ENCODE measurements around the gene PKP4. TPM values are rescaled to one million over a fixed set of nuclear protein-coding genes. Genes with fewer than 3 reads are reported as not detected.

Gene PKP4
- total and polyA plus RNA-seq, 4 donors = 21.5 to 96.4 (median 32.8) TPM

DNA sequence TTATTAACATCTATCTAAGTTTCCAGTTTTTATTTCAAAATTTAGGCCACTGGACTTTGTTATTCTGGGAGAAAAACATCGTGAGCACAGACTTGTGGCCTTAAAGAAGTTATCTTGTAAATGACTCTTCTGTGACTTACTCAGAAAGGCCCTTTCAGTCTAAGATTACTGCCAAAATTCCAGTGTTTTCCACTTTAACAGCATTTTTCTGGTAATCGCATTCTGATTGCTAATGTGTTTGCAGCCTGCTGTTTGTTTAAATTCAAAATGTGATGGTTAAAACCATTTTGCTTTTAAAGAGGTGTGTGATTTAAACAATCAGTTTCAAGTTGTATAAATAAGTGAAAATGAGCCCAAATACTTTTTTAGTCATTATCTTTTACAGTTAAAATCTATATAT lies 201.6 kb downstream of the PKP4 start:
- Histone ChIP-seq H3K27me3 (ENCODE audit: control insufficient read depth in 3 of 3, insufficient read depth in 3 of 3, low read length in 2 of 3) (no peaks in the 10 kb centered on the region), H3K36me3 (ENCODE audit: control insufficient read depth in 4 of 4, insufficient read depth in 4 of 4, low read length in 4 of 4) (peaks cover 5 to 25% (median 21%) of the 10 kb centered on the region in 4 donors), H3K9me3 (ENCODE audit: control insufficient read depth in 4 of 4, insufficient read depth in 3 of 4, low read length in 3 of 4) (no peaks in the 10 kb centered on the region), H3K4me1 (ENCODE audit: control insufficient read depth in 5 of 5, insufficient read depth in 5 of 5, low read length in 5 of 5) (peaks cover 0 to 38% (median 7%) of the 10 kb centered on the region in 5 donors), H3K27ac (ENCODE audit: low read depth in 1 of 2, low read length in 1 of 2) (no peak overlapping the region), H3K4me3 (no peak overlapping the region), H3K9ac (ENCODE audit: insufficient read depth in 1 of 2, low read length in 2 of 2) (no peak overlapping the region)
- WGBS, 2 donors = 82 to 89% methylated on average over 2 of the region's 2 CpGs
- no peak for ATAC-seq (ENCODE audit: insufficient read depth, low FRiP score)
- TF ChIP-seq CTCF (IDR thresholded peaks at IDR 0.05; ENCODE audit: control extremely low read depth, extremely low read depth) = no peak
- peak in 2 of 3 donors; percentile 86 to 89 for DNase-seq

DNA sequence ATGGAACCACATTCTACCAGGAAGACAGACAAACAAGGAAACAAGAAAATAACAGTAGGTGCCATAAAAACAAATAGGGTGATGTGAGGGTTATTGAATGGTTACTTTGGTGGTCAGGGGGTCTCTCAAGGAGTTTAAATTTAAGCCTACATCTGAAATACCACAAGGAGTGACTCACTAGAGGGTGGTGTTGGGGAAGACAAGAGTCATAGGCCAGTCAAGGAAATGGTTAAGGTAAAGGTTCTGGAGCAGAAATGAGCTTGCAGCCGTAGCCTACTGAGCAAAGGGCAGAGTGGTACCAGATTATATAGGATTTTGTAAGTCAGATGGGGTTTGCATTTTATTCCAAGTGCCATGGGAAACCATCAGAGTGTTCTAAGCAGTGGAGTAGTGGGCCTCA lies 202.7 kb downstream of the PKP4 start:
- no peak for TF ChIP-seq CTCF (IDR thresholded peaks at IDR 0.05; ENCODE audit: control extremely low read depth, extremely low read depth)
- peaks cover 9 to 34% (median 31%) of the 10 kb centered on the region in 4 donors for H3K36me3 ChIP-seq (ENCODE audit: control insufficient read depth in 4 of 4, insufficient read depth in 4 of 4, low read length in 4 of 4)

GRCh38 chr2:158661231-158661630 lies 204.5 kb downstream of the PKP4 start:
- ATAC-seq (ENCODE audit: insufficient read depth, low FRiP score) = no peak
- WGBS, 2 donors = 91 to 97% methylated on average over 14 of the region's 14 CpGs

More for the DNA sequence above, 202.7 kb downstream of the PKP4 start:
- Histone ChIP-seq H3K27me3 (ENCODE audit: control insufficient read depth in 3 of 3, insufficient read depth in 3 of 3, low read length in 2 of 3) (no peaks in the 10 kb centered on the region), H3K9me3 (ENCODE audit: control insufficient read depth in 4 of 4, insufficient read depth in 3 of 4, low read length in 3 of 4) (no peaks in the 10 kb centered on the region), H3K9ac (ENCODE audit: insufficient read depth in 1 of 2, low read length in 2 of 2) (no peak overlapping the region), H3K4me3 (no peak overlapping the region), H3K27ac (ENCODE audit: low read depth in 1 of 2, low read length in 1 of 2) (no peak overlapping the region), H3K4me1 (ENCODE audit: control insufficient read depth in 5 of 5, insufficient read depth in 5 of 5, low read length in 5 of 5) (peaks cover 2 to 40% (median 7%) of the 10 kb centered on the region in 5 donors)
- DNase-seq (no peak), ATAC-seq (ENCODE audit: insufficient read depth, low FRiP score) (no peak)
- WGBS, 2 donors = 96 to 97% methylated on average over 1 of the region's 1 CpG

More at GRCh38 chr2:158661231-158661630, 204.5 kb downstream of the PKP4 start:
- no peak for TF ChIP-seq CTCF (IDR thresholded peaks at IDR 0.05; ENCODE audit: control extremely low read depth, extremely low read depth)
- H3K36me3 ChIP-seq (ENCODE audit: control insufficient read depth in 4 of 4, insufficient read depth in 4 of 4, low read length in 4 of 4) = peaks cover 9 to 35% (median 30%) of the 10 kb centered on the region in 4 donors
- no peak overlapping the region for H3K27ac ChIP-seq (ENCODE audit: low read depth in 1 of 2, low read length in 1 of 2)
- H3K4me3 ChIP-seq = no peak overlapping the region
- H3K9ac ChIP-seq (ENCODE audit: insufficient read depth in 1 of 2, low read length in 2 of 2) = no peak overlapping the region
- no peak for DNase-seq
- H3K9me3 ChIP-seq (ENCODE audit: control insufficient read depth in 4 of 4, insufficient read depth in 3 of 4, low read length in 3 of 4) = no peaks in the 10 kb centered on the region
- H3K4me1 ChIP-seq (ENCODE audit: control insufficient read depth in 5 of 5, insufficient read depth in 5 of 5, low read length in 5 of 5) = peaks cover 4 to 43% (median 15%) of the 10 kb centered on the region in 5 donors
- H3K27me3 ChIP-seq (ENCODE audit: control insufficient read depth in 3 of 3, insufficient read depth in 3 of 3, low read length in 2 of 3) = no peaks in the 10 kb centered on the region
